H1 (cell line): Measurements from ENCODE around the gene MSL3B.

ENCODE experiments used
- CHD1 ChIP-seq: IDR thresholded peaks from 2 replicates; pipeline ENCODE4 v1.6.1; 2012; ENCODE audit warnings: low read depth, low read length, improper control_type of control experiment
- CHD7 ChIP-seq: fragments of 300-600 bp; sonication (generic); IDR thresholded peaks from 2 replicates; pipeline ENCODE4 v1.7.1; 2012; ENCODE audit warnings: low read length, moderate library complexity, mild to moderate bottlenecking, inconsistent platforms; ENCODE audit not compliant: insufficient replicate concordance
- RAD21 ChIP-seq, 2 experiments: IDR thresholded peaks in 1 of 2; conservative IDR thresholded peaks in 1 of 2; 2 replicates each; pipeline ENCODE4 v1.6.1; 2011; ENCODE audit warnings: low read depth in 2 of 2, low read length in 2 of 2, improper control_type of control experiment in 1 of 2, inconsistent platforms in 1 of 2, mild to moderate bottlenecking in 1 of 2, moderate library complexity in 1 of 2
- SRF ChIP-seq: IDR thresholded peaks from 2 replicates; pipeline ENCODE4 v1.6.1; 2011; ENCODE audit warnings: mild to moderate bottlenecking, low read depth, low read length, moderate library complexity

Gene MSL3B

DNA sequence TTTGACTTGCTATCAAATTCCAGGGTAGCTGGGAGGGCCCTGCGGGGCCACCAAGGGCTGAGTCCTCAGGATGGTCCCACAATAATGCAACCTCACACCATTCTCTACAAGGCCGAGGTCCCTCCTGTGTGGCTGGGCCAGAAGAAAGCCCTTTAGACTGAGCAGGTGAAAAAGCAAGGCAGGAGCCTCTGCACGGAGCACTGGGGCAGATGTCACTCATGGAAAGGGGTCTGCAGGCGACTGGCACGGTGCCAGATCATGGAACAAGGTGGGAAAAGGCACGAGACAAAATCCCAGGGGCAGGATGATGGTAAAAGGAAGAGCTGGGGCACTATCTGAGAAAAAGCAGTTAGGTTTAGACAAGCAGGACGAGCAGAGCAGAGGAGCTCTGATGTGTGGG is 29.9 kb downstream of the MSL3B start (continued):
- TF ChIP-seq CHD7 (no peak), SRF (no peak), RAD21 (IDR thresholded peaks at IDR 0.05 in 1 of 2, conservative IDR thresholded peaks at IDR 0.05 in 1 of 2; ENCODE audit: low read depth in 2 of 2, low read length in 2 of 2) (no peak), CHD1 (no peak)
